GM15510 (cell line): ENCODE results near the gene CIROP.

Experiments used
- POLR2A ChIP-seq: IDR thresholded peaks from 3 replicates; pipeline ENCODE4 v1.6.1; 2011; ENCODE audit warnings: borderline replicate concordance; ENCODE audit not compliant: insufficient read length; ENCODE audit errors: extremely low read depth

Gene CIROP

GRCh38 chr14:23070262-23071129 is 34.3 kb downstream of the CIROP start:
- no peak for TF ChIP-seq POLR2A

- TF ChIP-seq POLR2A: no peak
These were observed 35.4 kb downstream of the CIROP start for GRCh38 chr14:23069413-23069806.

GRCh38 chr14:23068789-23069412 is 35.9 kb downstream of the CIROP start:
- no peak for TF ChIP-seq POLR2A

- TF ChIP-seq POLR2A: no peak
These were observed 36.7 kb downstream of the CIROP start for GRCh38 chr14:23067847-23068788.

- no peak for TF ChIP-seq POLR2A
These were observed 37.7 kb downstream of the CIROP start for GRCh38 chr14:23066855-23067744.

GRCh38 chr14:23066368-23066767 is 38.4 kb downstream of the CIROP start:
- no peak for TF ChIP-seq POLR2A

- TF ChIP-seq POLR2A: no peak
These were observed 41.2 kb downstream of the CIROP start for GRCh38 chr14:23063601-23064000.

- TF ChIP-seq POLR2A: no peak
These were observed 42.8 kb downstream of the CIROP start for GRCh38 chr14:23062002-23062401.

- TF ChIP-seq POLR2A: no peak
These were observed 44.1 kb downstream of the CIROP start for GRCh38 chr14:23060536-23061260.

GRCh38 chr14:23058654-23059504 is 45.9 kb downstream of the CIROP start:
- no peak for TF ChIP-seq POLR2A

- peak; percentile 10 for TF ChIP-seq POLR2A
These were observed 46.8 kb downstream of the CIROP start for GRCh38 chr14:23057757-23058653.
